Gastroesophageal sphincter (tissue), 3 donors: Measurements from ENCODE around the gene DEFB129.

Source experiments
- CTCF ChIP-seq, 4 experiments: fragments of 200-600 bp in 2 of 4; fragments of 450-650 bp in 2 of 4; sonication (generic) in 1 of 4; IDR thresholded peaks; one replicate each; pipeline ENCODE4 v1.5.1; 2017 to 2019; ENCODE audit warnings: antibody characterized with exemption in 4 of 4, mild to moderate bottlenecking in 2 of 4, moderate library complexity in 2 of 4
- EP300 ChIP-seq: sonication (generic); formaldehyde crosslinking; IDR thresholded peaks from one replicate; pipeline ENCODE4 v1.6.1; 2017; ENCODE audit warnings: antibody characterized with exemption, mild to moderate bottlenecking
- POLR2A ChIP-seq, 2 donors: fragments of 450-650 bp; IDR thresholded peaks; one replicate each; pipeline ENCODE4 v1.6.1; 2017; ENCODE audit warnings: antibody characterized with exemption in 2 of 2, mild to moderate bottlenecking in 2 of 2, moderate library complexity in 1 of 2
- POLR2AphosphoS5 ChIP-seq: sonication (generic); formaldehyde crosslinking; IDR thresholded peaks from one replicate; pipeline ENCODE4 v1.6.1; 2017; ENCODE audit warnings: antibody characterized with exemption

- TF ChIP-seq CTCF (IDR thresholded peaks at IDR 0.05): no peak
- TF ChIP-seq POLR2A (IDR thresholded peaks at IDR 0.05): no peak
- TF ChIP-seq POLR2AphosphoS5: no peak
- no peak for TF ChIP-seq EP300
These were observed 39.3 kb upstream of the DEFB129 start for GRCh38 chr20:187733-188132.
